Stomach (tissue), 9 donors: ENCODE results near the gene PTPRK. TPM values are rescaled to one million over a fixed set of nuclear protein-coding genes. Genes with fewer than 3 reads are reported as not detected.
A peak's percentile ranks its signal among the peaks of the same experiment; 100 is the strongest.

Experiments used
- DNase-seq, 2 donors: peaks; one replicate each; pipeline versions ENCODE4 v3.0.0 to v3.0.0-alpha.2; 2013 to 2019
- H3K27ac ChIP-seq, 5 donors: fragments of 200-600 bp in 4 of 5; sonication (generic) in 4 of 5; one replicate each; pipeline ENCODE4 v1.5.1; 2013 to 2019; ENCODE audit warnings: mild to moderate bottlenecking in 1 of 5, moderate library complexity in 1 of 5
- H3K27me3 ChIP-seq, 3 donors: fragments of 200-600 bp; sonication (generic); one replicate each; pipeline ENCODE4 v1.5.1; 2017 to 2019; ENCODE audit warnings: mixed run types in 1 of 3
- H3K36me3 ChIP-seq, 4 donors: fragments of 200-600 bp; sonication (generic); 1 replicate in 3 of 4; 2 replicates in 1 of 4; pipeline ENCODE4 v1.5.1; 2016 to 2019
- H3K4me1 ChIP-seq, 4 donors: fragments of 200-600 bp; sonication (generic); one replicate each; pipeline ENCODE4 v1.5.1; 2016 to 2019
- H3K4me3 ChIP-seq, 4 donors: fragments of 200-600 bp; sonication (generic) in 3 of 4; one replicate each; pipeline ENCODE4 v1.5.1; 2016 to 2019; ENCODE audit warnings: mild to moderate bottlenecking in 1 of 4
- H3K9me3 ChIP-seq, 4 donors: fragments of 200-600 bp; sonication (generic); one replicate each; pipeline ENCODE4 v1.5.1; 2016 to 2019
- EP300 ChIP-seq: sonication (generic); formaldehyde crosslinking; IDR thresholded peaks from one replicate; pipeline ENCODE4 v1.6.1; 2017; ENCODE audit warnings: antibody characterized with exemption
- POLR2A ChIP-seq, 4 donors: fragments of 450-650 bp; IDR thresholded peaks; one replicate each; pipeline ENCODE4 v1.6.1; 2016; ENCODE audit warnings: antibody characterized with exemption in 4 of 4, control low read depth in 2 of 4, mild to moderate bottlenecking in 1 of 4, moderate library complexity in 1 of 4
- POLR2AphosphoS5 ChIP-seq, 3 donors: sonication (generic); formaldehyde crosslinking; IDR thresholded peaks; one replicate each; pipeline ENCODE4 v1.6.1; 2016; ENCODE audit warnings: antibody characterized with exemption in 3 of 3
- WGBS, 5 donors: extraction: QIAGEN DNeasy Blood & Tissue Kit in 3 of 5; methylation state at CpG; one replicate each; pipeline versions ENCODE4 v1.1.5 to v1.1.7; 2013 to 2018; 5-methylcytosine and 5-hydroxymethylcytosine counted together
- intact Hi-C: fragments of 100-400 bp; cut with DNase I; formaldehyde crosslinking; loops from one replicate; pipeline ENCODE4 v1.15.1; 2023; ENCODE audit warnings: low total_unique reads
- polyA plus RNA-seq, 3 donors: library from polyadenylated mRNA; stranded (reverse); fragments of 200-250 nt; gene quantifications; one replicate each; pipeline ENCODE4 v1.2.3, GENCODE V29; 2013
- total RNA-seq, 5 donors: library from RNA; depleted of rRNA; stranded (reverse); fragments of >200 nt; gene quantifications; one replicate each; pipeline versions ENCODE4 v1.1.0 to v1.2.3, GENCODE V29; 2014 to 2016
- TF ChIP-seq, protein P1 (sequence below), 7 experiments: fragments of 450-650 bp in 4 of 7; fragments of 200-600 bp in 3 of 7; sonication (generic) in 3 of 7; IDR thresholded peaks; one replicate each; pipeline ENCODE4 v1.5.1; 2016 to 2019; ENCODE audit warnings: antibody characterized with exemption in 7 of 7, control low read depth in 2 of 7, mild to moderate bottlenecking in 1 of 7
- donor health status: healthy with polysubstance abuse.
- donor health status: Bipolar disorder and iron deficiency.
- donor health status: healthy.

The PTPRK gene
- total and polyA plus RNA-seq, 8 donors, result 7.0 to 644 (median 114) TPM

DNA sequence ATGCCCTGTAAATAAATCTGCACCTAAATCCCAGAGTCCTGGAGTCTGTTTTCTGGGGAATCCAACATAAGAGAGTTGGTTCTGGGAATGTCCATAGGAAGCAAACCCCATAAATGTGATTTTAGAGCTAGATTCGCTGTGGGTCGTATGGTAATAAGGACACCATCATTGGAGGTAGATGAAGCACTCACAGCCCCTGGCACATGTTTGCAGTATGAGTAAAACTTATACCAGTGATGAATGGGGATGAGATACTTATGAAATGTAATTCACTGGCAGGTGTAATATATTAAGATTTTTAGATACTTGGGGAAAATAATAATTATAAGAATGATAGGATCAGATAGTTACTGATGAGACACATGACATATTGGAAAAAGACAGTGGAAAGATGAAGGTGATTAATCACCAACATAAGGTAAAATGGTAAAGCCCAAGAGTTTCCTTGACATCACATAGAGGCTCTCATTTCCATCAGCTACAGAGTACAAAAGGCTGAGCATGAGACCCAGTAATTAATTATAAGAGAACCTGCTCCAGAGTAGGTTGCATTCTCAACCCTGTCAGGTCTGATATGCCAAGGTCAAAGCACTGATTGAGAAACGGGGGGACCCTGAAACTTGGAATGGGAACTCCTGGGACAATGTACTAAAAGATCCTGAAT, 574.8 kb downstream of the PTPRK start:
- no peak for DNase-seq
- H3K4me1 ChIP-seq, result no peaks in the 10 kb centered on the region
- H3K4me3 ChIP-seq, result no peak overlapping the region
- intact Hi-C loops, result no loop called here
- H3K9me3 ChIP-seq, result no peaks in the 10 kb centered on the region
- H3K36me3 ChIP-seq, result no peaks in the 10 kb centered on the region
- WGBS, 5 donors, result 80 to 97% (median 90%) methylated on average over 3 of the region's 3 CpGs
- no peaks in the 10 kb centered on the region for H3K27me3 ChIP-seq
- TF ChIP-seq POLR2A (IDR thresholded peaks at IDR 0.05) (no peak), POLR2AphosphoS5 (IDR thresholded peaks at IDR 0.05) (no peak), EP300 (no peak)
- TF ChIP-seq, protein P1, sequence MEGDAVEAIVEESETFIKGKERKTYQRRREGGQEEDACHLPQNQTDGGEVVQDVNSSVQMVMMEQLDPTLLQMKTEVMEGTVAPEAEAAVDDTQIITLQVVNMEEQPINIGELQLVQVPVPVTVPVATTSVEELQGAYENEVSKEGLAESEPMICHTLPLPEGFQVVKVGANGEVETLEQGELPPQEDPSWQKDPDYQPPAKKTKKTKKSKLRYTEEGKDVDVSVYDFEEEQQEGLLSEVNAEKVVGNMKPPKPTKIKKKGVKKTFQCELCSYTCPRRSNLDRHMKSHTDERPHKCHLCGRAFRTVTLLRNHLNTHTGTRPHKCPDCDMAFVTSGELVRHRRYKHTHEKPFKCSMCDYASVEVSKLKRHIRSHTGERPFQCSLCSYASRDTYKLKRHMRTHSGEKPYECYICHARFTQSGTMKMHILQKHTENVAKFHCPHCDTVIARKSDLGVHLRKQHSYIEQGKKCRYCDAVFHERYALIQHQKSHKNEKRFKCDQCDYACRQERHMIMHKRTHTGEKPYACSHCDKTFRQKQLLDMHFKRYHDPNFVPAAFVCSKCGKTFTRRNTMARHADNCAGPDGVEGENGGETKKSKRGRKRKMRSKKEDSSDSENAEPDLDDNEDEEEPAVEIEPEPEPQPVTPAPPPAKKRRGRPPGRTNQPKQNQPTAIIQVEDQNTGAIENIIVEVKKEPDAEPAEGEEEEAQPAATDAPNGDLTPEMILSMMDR (IDR thresholded peaks at IDR 0.05), result no peak
- no peak overlapping the region for H3K27ac ChIP-seq

DNA sequence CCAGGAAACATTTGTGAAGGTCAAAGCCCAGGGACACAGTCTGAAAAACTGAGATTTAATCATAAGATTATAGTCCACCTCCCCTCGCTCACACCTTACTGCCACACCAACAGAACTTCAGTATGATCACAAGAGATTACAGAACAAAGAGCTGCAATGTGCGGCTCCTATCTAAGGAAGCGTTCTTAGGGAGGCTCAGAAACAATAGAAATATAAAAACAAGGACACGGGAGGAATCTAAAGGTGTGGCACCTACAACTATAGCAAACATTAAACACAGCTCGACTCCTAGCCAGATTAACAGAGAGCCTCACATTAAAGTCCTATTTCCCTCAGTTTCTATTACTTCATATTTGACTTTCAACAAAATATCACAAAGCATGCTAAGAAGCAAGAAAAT, 579.2 kb downstream of the PTPRK start:
- Histone ChIP-seq H3K27me3 (no peaks in the 10 kb centered on the region), H3K27ac (no peak overlapping the region), H3K36me3 (no peaks in the 10 kb centered on the region), H3K9me3 (no peaks in the 10 kb centered on the region), H3K4me3 (no peak overlapping the region), H3K4me1 (peaks cover 0 to 12% (median 5%) of the 10 kb centered on the region in 4 donors)
- peak in 1 of 2 donors; percentile 22 for DNase-seq
- 33 to 66% (median 46%) methylated on average over 5 of the region's 5 CpGs for WGBS, 5 donors
- TF ChIP-seq POLR2AphosphoS5 (IDR thresholded peaks at IDR 0.05) (no peak), EP300 (no peak), POLR2A (IDR thresholded peaks at IDR 0.05) (no peak)
- TF ChIP-seq, protein P1 (IDR thresholded peaks at IDR 0.05), result no peak
- intact Hi-C loops, result no loop called here

DNA sequence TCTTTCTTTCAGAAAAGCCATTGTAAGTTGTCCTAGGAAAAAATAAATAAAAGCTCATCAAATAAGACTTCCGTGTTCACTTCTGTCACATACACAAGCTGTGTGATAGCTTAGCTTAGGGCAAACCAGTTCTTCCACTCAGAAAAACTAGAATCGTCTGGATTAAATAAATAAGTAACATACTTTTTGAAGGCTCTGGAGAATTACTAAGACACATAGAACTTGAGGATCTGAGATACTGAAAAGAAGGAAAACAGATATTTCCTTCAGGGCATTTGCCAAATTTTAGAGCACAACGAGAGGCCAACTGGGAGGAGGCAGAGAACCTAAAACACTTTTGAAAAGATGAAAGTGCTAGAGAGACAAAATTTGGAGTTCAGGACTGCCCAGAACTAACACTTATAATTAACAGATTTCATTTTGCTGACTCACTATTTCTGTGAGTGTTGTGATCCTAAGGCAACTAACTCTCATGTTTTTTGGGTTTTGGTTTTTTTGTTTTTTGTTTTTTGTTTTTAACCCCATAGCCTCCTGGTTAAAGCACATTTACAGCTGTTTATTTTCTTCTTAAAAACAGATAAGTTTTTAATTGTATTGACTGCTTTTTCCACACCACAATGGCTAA, 580.8 kb downstream of the PTPRK start:
- Histone ChIP-seq H3K9me3 (no peaks in the 10 kb centered on the region), H3K27ac (peak overlapping the region in 1 of 5 donors; percentile 1), H3K27me3 (no peaks in the 10 kb centered on the region), H3K4me1 (peaks cover 0 to 12% (median 5%) of the 10 kb centered on the region in 4 donors), H3K4me3 (no peak overlapping the region), H3K36me3 (no peaks in the 10 kb centered on the region)
- 14 to 29% (median 19%) methylated on average over 3 of the region's 3 CpGs for WGBS, 5 donors
- peak in 1 of 2 donors; percentile 70 for DNase-seq
- no peak for TF ChIP-seq EP300
- TF ChIP-seq POLR2A (IDR thresholded peaks at IDR 0.05), result no peak
- TF ChIP-seq, protein P1 (IDR thresholded peaks at IDR 0.05), result no peak
- no peak for TF ChIP-seq POLR2AphosphoS5 (IDR thresholded peaks at IDR 0.05)
- intact Hi-C loops, result no loop called here

DNA sequence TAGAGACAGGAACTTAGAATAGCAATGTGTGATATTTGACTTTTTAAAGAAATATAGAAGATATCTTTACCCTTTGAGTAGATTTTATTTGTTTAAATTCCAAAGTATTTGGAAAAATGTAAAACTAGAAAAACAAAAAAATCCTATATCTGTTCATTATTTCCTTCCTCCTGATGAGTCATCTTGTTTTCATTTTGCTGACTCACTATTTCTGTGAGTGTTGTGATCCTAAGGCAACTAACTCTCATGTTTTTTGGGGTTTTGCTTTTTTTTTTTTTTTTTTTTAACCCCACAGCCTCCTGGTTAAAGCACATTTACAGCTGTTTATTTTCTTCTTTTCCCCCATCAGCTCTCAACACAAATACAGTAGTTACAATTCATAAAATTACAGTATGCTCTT, 581.7 kb downstream of the PTPRK start:
- Histone ChIP-seq H3K4me1 (peaks cover 0 to 12% (median 5%) of the 10 kb centered on the region in 4 donors), H3K4me3 (no peak overlapping the region), H3K9me3 (no peaks in the 10 kb centered on the region), H3K27ac (no peak overlapping the region), H3K27me3 (no peaks in the 10 kb centered on the region), H3K36me3 (no peaks in the 10 kb centered on the region)
- TF ChIP-seq POLR2AphosphoS5 (IDR thresholded peaks at IDR 0.05) (no peak), EP300 (no peak), POLR2A (IDR thresholded peaks at IDR 0.05) (no peak)
- TF ChIP-seq, protein P1 (IDR thresholded peaks at IDR 0.05), result no peak
- intact Hi-C loops, result no loop called here
- DNase-seq, result peak in 1 of 2 donors; percentile 15
